Activated CD4-positive, alpha-beta memory T cell treated with anti-CD3 and anti-CD28 coated beads, Interleukin-2, amount 10 ng/mL, durations not matched to agents 7 days and 5 days (primary cell): Measurements from ENCODE around the gene SLC2A13. TPM values are rescaled to one million over a fixed set of nuclear protein-coding genes. Genes with fewer than 3 reads are reported as not detected.
"Not testable (repeated sequence)": the region's sequence is repeated elsewhere in the genome, so short reads cannot be mapped to it uniquely, and the experiment has no call there.

Source experiments
- CTCF ChIA-PET: fragments of 350-600 bp; sonication (Branson Sonifier 250); formaldehyde crosslinking; loops from one replicate; lab custom pipeline; 2021; ENCODE audit warnings: antibody characterized with exemption, inconsistent platforms; lab: Charles Lee
- POLR2A ChIA-PET: fragments of 350-600 bp; sonication (Branson Sonifier 250); formaldehyde crosslinking; loops from one replicate; lab custom pipeline; 2021; ENCODE audit warnings: antibody characterized with exemption; lab: Charles Lee
- DNase-seq: peaks from one replicate; pipeline ENCODE4 v3.0.0-alpha.2; 2020
- H3K27ac Mint-ChIP-seq: one replicate; pipeline ENCODE4 v1.8.0; 2021; ENCODE audit warnings: mild to moderate bottlenecking, mixed read lengths
- H3K27me3 Mint-ChIP-seq: one replicate; pipeline ENCODE4 v1.8.0; 2021; ENCODE audit warnings: mixed read lengths
- H3K36me3 Mint-ChIP-seq: one replicate; pipeline ENCODE4 v1.8.0; 2021; ENCODE audit warnings: low read depth, mixed read lengths
- H3K4me1 Mint-ChIP-seq: one replicate; pipeline ENCODE4 v1.8.0; 2021; ENCODE audit warnings: mixed read lengths
- H3K4me3 Mint-ChIP-seq: one replicate; pipeline ENCODE4 v1.8.0; 2021; ENCODE audit warnings: mild to moderate bottlenecking, mixed read lengths
- H3K9me3 Mint-ChIP-seq: one replicate; pipeline ENCODE4 v1.8.0; 2021; ENCODE audit warnings: mixed read lengths
- total RNA-seq, 2 experiments: library from RNA; stranded (reverse); gene quantifications; one replicate each; pipeline ENCODE4 v1.2.3, GENCODE V29; 2021

The SLC2A13 gene
- total RNA-seq, 2 experiments from 2014 or later: 3.2 to 3.4 TPM

GRCh38 chr12:39785814-39786213 is 320.1 kb downstream of the SLC2A13 start:
- DNase-seq, H3K4me1 Mint-ChIP-seq, CTCF ChIA-PET, H3K27me3 Mint-ChIP-seq, H3K27ac Mint-ChIP-seq, H3K36me3 Mint-ChIP-seq, H3K9me3 Mint-ChIP-seq, H3K4me3 Mint-ChIP-seq, POLR2A ChIA-PET: not testable (repeated sequence)

GRCh38 chr12:39782026-39782545 is 323.8 kb downstream of the SLC2A13 start:
- no peaks in the 10 kb centered on the region for H3K4me1 Mint-ChIP-seq
- no peaks in the 10 kb centered on the region for H3K9me3 Mint-ChIP-seq
- no peaks in the 10 kb centered on the region for H3K27me3 Mint-ChIP-seq
- no peak for DNase-seq
- CTCF ChIA-PET: no interaction called here
- H3K36me3 Mint-ChIP-seq: no peaks in the 10 kb centered on the region
- H3K4me3 Mint-ChIP-seq: no peak overlapping the region
- POLR2A ChIA-PET: no interaction called here
- H3K27ac Mint-ChIP-seq: no peak overlapping the region

GRCh38 chr12:39780913-39781446 is 324.9 kb downstream of the SLC2A13 start:
- ChIA-PET POLR2A (no interaction called here), CTCF (no interaction called here)
- Mint-ChIP-seq H3K4me1 (no peaks in the 10 kb centered on the region), H3K36me3 (no peaks in the 10 kb centered on the region), H3K4me3 (no peak overlapping the region), H3K27ac (no peak overlapping the region), H3K9me3 (no peaks in the 10 kb centered on the region), H3K27me3 (no peaks in the 10 kb centered on the region)
- no peak for DNase-seq

DNA sequence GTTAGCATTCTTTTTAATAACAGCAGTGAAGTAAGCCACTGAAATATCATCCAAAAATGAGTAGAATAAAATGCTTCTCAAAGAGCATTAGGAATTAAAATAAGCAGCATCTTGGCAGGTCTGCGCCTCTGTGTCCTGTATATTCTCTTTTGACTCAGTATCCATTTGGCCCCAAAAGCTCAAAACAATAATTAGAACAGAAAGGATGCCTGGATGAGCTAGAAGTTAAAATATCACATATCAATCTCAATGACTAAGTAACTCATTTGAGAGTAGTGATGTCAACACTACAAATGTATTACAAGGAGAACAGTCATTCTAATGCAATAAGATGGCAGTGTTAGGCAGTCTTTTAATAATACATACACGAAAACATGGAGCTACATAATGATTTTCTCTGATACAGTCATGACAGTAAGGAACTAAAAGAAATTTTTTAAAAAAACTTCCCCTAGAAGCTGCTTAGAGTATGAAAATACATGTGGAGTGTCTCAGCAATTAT is 325.4 kb downstream of the SLC2A13 start:
- H3K27me3 Mint-ChIP-seq: no peaks in the 10 kb centered on the region
- DNase-seq: no peak
- no peaks in the 10 kb centered on the region for H3K36me3 Mint-ChIP-seq
- H3K4me1 Mint-ChIP-seq: no peaks in the 10 kb centered on the region
- no peaks in the 10 kb centered on the region for H3K9me3 Mint-ChIP-seq
- ChIA-PET POLR2A (no interaction called here), CTCF (no interaction called here)
- H3K27ac Mint-ChIP-seq: no peak overlapping the region
- H3K4me3 Mint-ChIP-seq: no peak overlapping the region

- no peak for DNase-seq
- POLR2A ChIA-PET: no interaction called here
- CTCF ChIA-PET: no interaction called here
- Mint-ChIP-seq H3K27ac (no peak overlapping the region), H3K36me3 (no peaks in the 10 kb centered on the region), H3K27me3 (no peaks in the 10 kb centered on the region), H3K4me1 (no peaks in the 10 kb centered on the region), H3K4me3 (no peak overlapping the region), H3K9me3 (no peaks in the 10 kb centered on the region)
Measured at GRCh38 chr12:39779768-39780340, 326.0 kb downstream of the SLC2A13 start.

DNA sequence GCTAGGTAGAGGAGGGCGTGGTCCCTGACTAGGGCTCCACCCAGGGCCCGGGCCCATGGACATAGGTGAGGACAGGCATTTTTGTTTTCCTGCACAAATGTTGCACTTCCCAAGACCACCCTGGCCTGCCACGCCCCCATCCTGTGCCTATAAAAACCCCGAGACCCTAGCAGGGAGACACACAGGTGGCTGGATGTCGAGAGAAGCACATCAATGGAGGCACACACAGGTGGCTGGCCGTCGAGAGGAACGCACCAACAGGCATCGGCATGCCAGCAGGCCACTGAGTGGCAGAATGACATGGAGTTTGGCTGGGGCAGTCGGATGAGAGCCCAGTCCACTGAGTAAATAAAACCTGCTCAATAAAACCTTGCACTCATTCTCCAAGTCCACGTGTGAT is 328.4 kb downstream of the SLC2A13 start:
- Mint-ChIP-seq H3K27me3 (no peaks in the 10 kb centered on the region), H3K27ac (no peak overlapping the region), H3K4me3 (no peak overlapping the region), H3K9me3 (no peaks in the 10 kb centered on the region), H3K36me3 (no peaks in the 10 kb centered on the region), H3K4me1 (no peaks in the 10 kb centered on the region)
- no peak for DNase-seq
- POLR2A ChIA-PET: no interaction called here
- CTCF ChIA-PET: no interaction called here

GRCh38 chr12:39773266-39773665 is 332.6 kb downstream of the SLC2A13 start:
- no peaks in the 10 kb centered on the region for H3K27me3 Mint-ChIP-seq
- H3K36me3 Mint-ChIP-seq: no peaks in the 10 kb centered on the region
- POLR2A ChIA-PET: no interaction called here
- no peak for DNase-seq
- H3K9me3 Mint-ChIP-seq: no peaks in the 10 kb centered on the region
- no peaks in the 10 kb centered on the region for H3K4me1 Mint-ChIP-seq
- H3K4me3 Mint-ChIP-seq: no peak overlapping the region
- H3K27ac Mint-ChIP-seq: no peak overlapping the region
- CTCF ChIA-PET: no interaction called here

DNA sequence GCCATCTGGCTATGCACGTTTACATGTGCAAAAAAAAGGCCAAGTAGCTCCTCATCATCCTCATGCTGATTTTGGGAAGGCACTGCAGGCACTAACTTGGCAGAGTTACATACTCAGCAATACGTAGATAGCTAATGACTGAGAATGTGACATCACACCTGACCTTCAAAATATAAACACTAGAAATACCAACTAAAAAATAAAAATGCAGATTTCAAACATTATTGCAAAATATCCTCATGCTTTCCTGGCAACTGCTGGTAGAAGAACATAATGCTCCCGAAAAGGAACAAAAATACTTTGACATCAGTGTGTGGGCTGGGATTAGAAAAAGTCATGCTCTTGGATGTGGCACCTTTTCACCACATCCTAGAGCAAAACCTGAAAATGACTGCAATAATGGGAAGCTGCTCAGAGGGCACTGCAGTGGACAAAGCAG is 333.0 kb downstream of the SLC2A13 start:
- H3K27me3 Mint-ChIP-seq: no peaks in the 10 kb centered on the region
- DNase-seq: no peak
- CTCF ChIA-PET: no interaction called here
- POLR2A ChIA-PET: no interaction called here
- no peaks in the 10 kb centered on the region for H3K4me1 Mint-ChIP-seq
- H3K4me3 Mint-ChIP-seq: no peak overlapping the region
- no peak overlapping the region for H3K27ac Mint-ChIP-seq
- H3K36me3 Mint-ChIP-seq: no peaks in the 10 kb centered on the region
- peaks cover 3% of the 10 kb centered on the region for H3K9me3 Mint-ChIP-seq

GRCh38 chr12:39771456-39771855 is 334.4 kb downstream of the SLC2A13 start:
- CTCF ChIA-PET: no interaction called here
- Mint-ChIP-seq H3K27me3 (no peaks in the 10 kb centered on the region), H3K9me3 (peaks cover 5% of the 10 kb centered on the region), H3K4me3 (no peak overlapping the region), H3K27ac (no peak overlapping the region), H3K4me1 (no peaks in the 10 kb centered on the region), H3K36me3 (no peaks in the 10 kb centered on the region)
- POLR2A ChIA-PET: no interaction called here
- no peak for DNase-seq

- CTCF ChIA-PET: interaction anchor here (1.4 to 1.5 kb wide), 2 partner anchors 226 to 227 kb away, joined by 4 to 5 read pairs; no protein-coding TSS in a partner anchor
- POLR2A ChIA-PET: no interaction called here
- Mint-ChIP-seq H3K4me3 (no peak overlapping the region), H3K4me1 (no peaks in the 10 kb centered on the region), H3K36me3 (no peaks in the 10 kb centered on the region), H3K27ac (no peak overlapping the region), H3K9me3 (peaks cover 5% of the 10 kb centered on the region), H3K27me3 (no peaks in the 10 kb centered on the region)
- no peak for DNase-seq
Measured at GRCh38 chr12:39764944-39765560, 340.8 kb downstream of the SLC2A13 start.

DNA sequence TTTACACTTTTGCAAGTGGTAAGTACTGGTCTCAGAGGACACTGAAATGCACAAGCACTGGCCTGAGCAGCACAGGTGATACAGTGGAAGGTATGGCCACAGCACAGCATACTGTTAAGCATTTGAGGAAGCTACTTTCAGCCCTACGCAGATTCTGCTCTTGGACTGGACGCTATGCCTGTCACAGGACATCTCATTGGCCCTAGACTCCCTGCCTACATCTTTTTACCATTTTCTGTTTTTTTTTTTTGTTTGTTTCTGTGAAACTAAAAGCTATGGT is 342.1 kb downstream of the SLC2A13 start:
- no peak overlapping the region for H3K27ac Mint-ChIP-seq
- H3K9me3 Mint-ChIP-seq: peaks cover 5% of the 10 kb centered on the region
- DNase-seq: no peak
- ChIA-PET CTCF (interaction anchor here (1.5 kb wide), 1 partner anchor 227 kb away, joined by 5 read pairs; no protein-coding TSS in a partner anchor), POLR2A (no interaction called here)
- no peaks in the 10 kb centered on the region for H3K36me3 Mint-ChIP-seq
- H3K4me1 Mint-ChIP-seq: no peaks in the 10 kb centered on the region
- H3K4me3 Mint-ChIP-seq: no peak overlapping the region
- no peaks in the 10 kb centered on the region for H3K27me3 Mint-ChIP-seq

DNA sequence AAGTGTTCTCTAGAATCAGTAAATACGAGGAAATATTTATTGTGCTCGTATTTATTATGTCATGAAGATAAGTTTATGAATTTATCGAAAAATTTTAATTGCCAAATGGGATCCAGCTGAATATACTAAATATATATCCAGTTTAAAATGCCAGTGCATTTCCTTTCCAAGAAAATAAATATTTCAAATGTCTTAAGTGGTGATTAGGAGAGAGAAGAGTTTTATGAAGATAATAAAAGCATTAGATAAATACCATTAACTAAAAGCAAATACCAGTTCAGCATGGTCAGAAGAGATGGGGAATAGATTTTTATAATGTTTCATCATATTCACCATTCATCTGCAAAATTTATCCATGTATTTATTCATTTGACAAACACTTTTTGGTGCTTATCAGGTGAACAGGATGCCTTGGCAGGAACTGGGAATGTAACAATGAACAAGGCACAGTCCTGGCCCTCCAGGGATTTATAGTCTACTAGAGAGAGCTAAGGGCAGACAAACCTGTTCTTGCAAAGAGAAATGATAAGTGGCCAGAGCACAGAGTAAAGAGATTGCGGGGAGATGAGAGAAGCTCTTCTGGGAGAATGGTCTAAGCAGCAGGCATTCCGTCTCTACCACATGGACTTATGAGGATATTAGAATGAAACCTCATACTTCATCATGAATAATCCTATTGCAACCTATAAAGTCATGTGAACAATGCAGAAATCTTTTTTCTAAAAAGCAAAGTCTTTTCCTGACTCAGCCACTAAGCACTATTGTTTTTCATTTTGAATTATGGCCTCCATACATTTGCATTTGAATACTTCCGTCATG is 342.6 kb downstream of the SLC2A13 start:
- H3K27ac Mint-ChIP-seq: no peak overlapping the region
- no peaks in the 10 kb centered on the region for H3K4me1 Mint-ChIP-seq
- no peaks in the 10 kb centered on the region for H3K36me3 Mint-ChIP-seq
- H3K27me3 Mint-ChIP-seq: no peaks in the 10 kb centered on the region
- ChIA-PET CTCF (no interaction called here), POLR2A (no interaction called here)
- DNase-seq: no peak
- no peak overlapping the region for H3K4me3 Mint-ChIP-seq
- H3K9me3 Mint-ChIP-seq: peaks cover 5% of the 10 kb centered on the region

DNA sequence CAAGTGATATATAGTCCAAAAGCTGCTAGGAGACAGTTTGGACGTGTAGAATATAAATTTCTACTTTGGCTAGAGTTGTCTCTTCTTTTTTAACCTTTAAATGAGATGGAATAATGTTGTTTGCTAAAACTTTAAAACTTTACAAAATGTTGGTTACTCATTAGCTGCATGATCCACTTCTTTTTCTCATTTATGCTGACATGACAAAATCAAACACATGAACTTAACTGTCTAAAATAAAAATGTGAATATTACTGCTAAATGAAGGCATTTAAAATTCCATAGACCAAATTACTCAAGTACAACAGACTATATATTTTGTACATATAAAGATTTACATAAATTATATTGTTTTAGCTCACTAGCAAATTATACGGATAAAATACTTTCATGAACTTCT is 350.4 kb downstream of the SLC2A13 start:
- CTCF ChIA-PET: interaction anchor here (1.3 kb wide), 1 partner anchor 256 kb away, joined by 3 read pairs; no protein-coding TSS in a partner anchor
- H3K4me3 Mint-ChIP-seq: no peak overlapping the region
- POLR2A ChIA-PET: no interaction called here
- DNase-seq: no peak
- peaks cover 2% of the 10 kb centered on the region for H3K4me1 Mint-ChIP-seq
- no peak overlapping the region for H3K27ac Mint-ChIP-seq
- H3K36me3 Mint-ChIP-seq: no peaks in the 10 kb centered on the region
- no peaks in the 10 kb centered on the region for H3K27me3 Mint-ChIP-seq
- H3K9me3 Mint-ChIP-seq: no peaks in the 10 kb centered on the region
